Aorta (tissue), 5 donors: ENCODE data around the gene DIPK2A. TPM values are rescaled to one million over a fixed set of nuclear protein-coding genes. Genes with fewer than 3 reads are reported as not detected.

Source experiments
- ATAC-seq: fragments of 200-7000 bp; cut with Tn5 transposase; one replicate; pipeline ENCODE4 v1.9.1; 2022; ENCODE audit warnings: moderate library complexity; ENCODE audit not compliant: low FRiP score
- DNase-seq, 2 donors: peaks; one replicate each; pipeline ENCODE4 v3.0.0-alpha.2; 2020
- H3K27ac ChIP-seq, 2 donors: one replicate each; pipeline ENCODE4 v1.5.1; 2013; ENCODE audit warnings: low read length in 2 of 2, mild to moderate bottlenecking in 2 of 2, moderate library complexity in 2 of 2, control low read depth in 1 of 2, inconsistent platforms in 1 of 2, low read depth in 1 of 2
- H3K27me3 ChIP-seq, 2 donors: one replicate each; pipeline ENCODE4 v1.6.1; 2013; ENCODE audit warnings: control low read depth in 1 of 2, low read length in 1 of 2, mild to moderate bottlenecking in 1 of 2, moderate library complexity in 1 of 2; ENCODE audit not compliant: insufficient read depth in 2 of 2, control insufficient read depth in 1 of 2
- H3K36me3 ChIP-seq, 2 donors: one replicate each; pipeline ENCODE4 v1.6.1; 2013; ENCODE audit warnings: control low read depth in 1 of 2, low read length in 1 of 2, mild to moderate bottlenecking in 1 of 2; ENCODE audit not compliant: insufficient read depth in 2 of 2, control insufficient read depth in 1 of 2
- H3K4me1 ChIP-seq, 2 donors: one replicate each; pipeline ENCODE4 v1.6.1; 2013; ENCODE audit warnings: low read length in 2 of 2, control low read depth in 1 of 2, mild to moderate bottlenecking in 1 of 2, moderate library complexity in 1 of 2; ENCODE audit not compliant: insufficient read depth in 2 of 2, control insufficient read depth in 1 of 2
- H3K4me3 ChIP-seq, 2 donors: one replicate each; pipeline ENCODE4 v1.5.1; 2013; ENCODE audit warnings: low read length in 2 of 2, control low read depth in 1 of 2, mild to moderate bottlenecking in 1 of 2
- H3K9me3 ChIP-seq: one replicate; pipeline ENCODE4 v1.6.1; 2013; ENCODE audit warnings: mild to moderate bottlenecking, low read length; ENCODE audit not compliant: control insufficient read depth
- WGBS, 2 donors: extraction: QIAGEN DNeasy Blood & Tissue Kit; methylation state at CpG; one replicate each; pipeline ENCODE4 v1.1.7; 2013; 5-methylcytosine and 5-hydroxymethylcytosine counted together
- intact Hi-C, 2 donors: fragments of 100-400 bp; cut with DNase I; formaldehyde crosslinking; loops; one replicate each; pipeline versions ENCODE4 v1.14.2 to v1.15.0; 2022
- polyA plus RNA-seq, 2 donors: library from polyadenylated mRNA; stranded (reverse); fragments of 200-250 nt; gene quantifications; one replicate each; pipeline ENCODE4 v1.2.3, GENCODE V29; 2013
- total RNA-seq, 2 donors: library from RNA; stranded (reverse); fragmentation: NEBNext Ultra II Directional; extraction: Animal tissue kit (Norgen Biotek cat#: 25700); gene quantifications; one replicate each; pipeline ENCODE4 v1.2.1, GENCODE V29; 2021
- donor health status: healthy with polysubstance abuse.
- donor health status: Bipolar disorder and iron deficiency.
- donor health status: DM: no; HTN: no; CAD: no.
- donor health status: DM: no; HTN: no; CAD: no.
- donor health status: DM: yes; HTN: yes; CAD: no.

DIPK2A gene
- total and polyA plus RNA-seq, 4 donors, result 12.8 to 36.1 (median 22.0) TPM

DNA sequence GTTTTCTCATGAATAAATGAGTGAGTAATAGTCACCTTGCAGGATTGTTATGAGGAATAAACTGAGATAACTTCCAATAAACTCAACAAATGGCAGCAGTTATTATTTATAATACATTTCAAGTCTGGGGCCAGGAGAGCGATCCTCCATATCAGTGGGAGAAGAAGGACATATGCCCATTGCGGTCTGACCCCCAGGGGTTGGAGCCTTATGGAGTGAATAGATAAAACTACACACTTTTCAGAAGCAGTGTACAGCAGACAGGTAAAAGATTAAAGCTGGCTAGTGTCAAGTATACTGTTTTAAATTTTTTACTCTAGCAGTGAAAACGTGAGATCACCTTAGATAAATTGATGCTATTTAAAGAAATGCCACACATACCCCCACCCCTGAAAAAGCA lies 43.5 kb downstream of the DIPK2A start:
- WGBS, 2 donors, result 84 to 87% methylated on average over 3 of the region's 3 CpGs
- no peak for ATAC-seq
- H3K4me3 ChIP-seq, result no peak overlapping the region
- no peaks in the 10 kb centered on the region for H3K9me3 ChIP-seq
- no peaks in the 10 kb centered on the region for H3K4me1 ChIP-seq
- H3K27ac ChIP-seq, result no peak overlapping the region
- intact Hi-C loops, result no loop called here
- H3K36me3 ChIP-seq, result no peaks in the 10 kb centered on the region
- DNase-seq, result no peak
- H3K27me3 ChIP-seq, result no peaks in the 10 kb centered on the region

DNA sequence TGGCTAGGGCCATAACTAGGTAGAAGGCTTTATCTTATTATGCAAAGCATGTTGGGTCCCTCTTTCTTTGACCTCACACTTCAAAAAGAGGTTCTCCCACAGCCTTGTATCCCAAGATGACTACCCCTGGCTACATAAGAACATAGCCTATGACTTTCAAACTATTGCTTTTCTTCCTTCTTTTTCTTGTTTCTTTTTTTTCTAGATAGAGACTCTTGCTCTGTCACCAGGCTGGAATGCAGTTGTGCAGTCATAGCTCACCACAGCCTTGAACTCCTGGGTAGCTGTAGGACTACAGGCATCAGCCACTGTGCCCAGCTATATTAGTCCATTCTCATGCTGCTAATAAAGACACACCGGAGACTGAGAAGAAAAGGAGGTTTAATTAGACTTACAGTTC lies 47.2 kb downstream of the DIPK2A start:
- DNase-seq (no peak), ATAC-seq (no peak)
- Histone ChIP-seq H3K4me3 (no peak overlapping the region), H3K36me3 (no peaks in the 10 kb centered on the region), H3K9me3 (no peaks in the 10 kb centered on the region), H3K27ac (no peak overlapping the region), H3K27me3 (no peaks in the 10 kb centered on the region), H3K4me1 (no peaks in the 10 kb centered on the region)
- intact Hi-C loops, result no loop called here
- 88 to 92% methylated on average over 1 of the region's 1 CpG for WGBS, 2 donors

Other genes with a start within 250 kb of the DIPK2A start
- 10 to 100 TPM; 12.6 to 45.8 TPM for gene SLC9A9, start 123.4 kb upstream of the DIPK2A start, total RNA-seq
- 10 to 100 TPM in 1 of 2 donors, 1 to 10 TPM in 1; 7.3 to 12.3 TPM for gene SLC9A9, start 123.4 kb upstream of the DIPK2A start, polyA plus RNA-seq